NCI-H2029 treated with DMSO at 0.1 percent for 48 hours (cell line): ENCODE measurements around the gene DEK.
"Not testable (repeated sequence)": the region's sequence is repeated elsewhere in the genome, so short reads cannot be mapped to it uniquely, and the experiment has no call there.

Source experiments
- DNase-seq: peaks from one replicate; lab custom pipeline; 2025; lab: John Stamatoyannopoulos, UW

The DEK gene

GRCh38 chr6:18204691-18205090 is 59.6 kb downstream of the DEK start:
- DNase-seq: no peak

GRCh38 chr6:18203786-18204185 is 60.5 kb downstream of the DEK start:
- no peak for DNase-seq

- DNase-seq: no peak
Observed at GRCh38 chr6:18192026-18192425, 72.3 kb downstream of the DEK start.

GRCh38 chr6:18189196-18189595 is 75.1 kb downstream of the DEK start:
- DNase-seq: no peak

GRCh38 chr6:18187701-18188100 is 76.6 kb downstream of the DEK start:
- no peak for DNase-seq

GRCh38 chr6:18186540-18187250 is 77.6 kb downstream of the DEK start:
- DNase-seq: no peak

- DNase-seq: no peak
Observed at GRCh38 chr6:18186033-18186432, 78.3 kb downstream of the DEK start.

GRCh38 chr6:18185624-18186023 is 78.7 kb downstream of the DEK start:
- DNase-seq: no peak

- no peak for DNase-seq
Observed at GRCh38 chr6:18183766-18184165, 80.6 kb downstream of the DEK start.

GRCh38 chr6:18182568-18182967 is 81.8 kb downstream of the DEK start:
- no peak for DNase-seq

GRCh38 chr6:18179770-18180356 is 84.5 kb downstream of the DEK start:
- no peak for DNase-seq

- DNase-seq: no peak
Observed at GRCh38 chr6:18178960-18179615, 85.2 kb downstream of the DEK start.

- no peak for DNase-seq
Observed at GRCh38 chr6:18177286-18177965, 86.9 kb downstream of the DEK start.

GRCh38 chr6:18176198-18176597 is 88.1 kb downstream of the DEK start:
- DNase-seq: not testable (repeated sequence)
